HG03521 (cell line): Measurements from ENCODE around the gene PKN2.
"Not testable (repeated sequence)": the region's sequence is repeated elsewhere in the genome, so short reads cannot be mapped to it uniquely, and the experiment has no call there.

ENCODE experiments used
- ATAC-seq: cut with Tn5 transposase; IDR thresholded peaks from one replicate; pipeline ENCODE4 v1.9.1; 2021; ENCODE audit warnings: mild to moderate bottlenecking, moderate library complexity; ENCODE audit not compliant: unreplicated experiment

PKN2 gene

DNA sequence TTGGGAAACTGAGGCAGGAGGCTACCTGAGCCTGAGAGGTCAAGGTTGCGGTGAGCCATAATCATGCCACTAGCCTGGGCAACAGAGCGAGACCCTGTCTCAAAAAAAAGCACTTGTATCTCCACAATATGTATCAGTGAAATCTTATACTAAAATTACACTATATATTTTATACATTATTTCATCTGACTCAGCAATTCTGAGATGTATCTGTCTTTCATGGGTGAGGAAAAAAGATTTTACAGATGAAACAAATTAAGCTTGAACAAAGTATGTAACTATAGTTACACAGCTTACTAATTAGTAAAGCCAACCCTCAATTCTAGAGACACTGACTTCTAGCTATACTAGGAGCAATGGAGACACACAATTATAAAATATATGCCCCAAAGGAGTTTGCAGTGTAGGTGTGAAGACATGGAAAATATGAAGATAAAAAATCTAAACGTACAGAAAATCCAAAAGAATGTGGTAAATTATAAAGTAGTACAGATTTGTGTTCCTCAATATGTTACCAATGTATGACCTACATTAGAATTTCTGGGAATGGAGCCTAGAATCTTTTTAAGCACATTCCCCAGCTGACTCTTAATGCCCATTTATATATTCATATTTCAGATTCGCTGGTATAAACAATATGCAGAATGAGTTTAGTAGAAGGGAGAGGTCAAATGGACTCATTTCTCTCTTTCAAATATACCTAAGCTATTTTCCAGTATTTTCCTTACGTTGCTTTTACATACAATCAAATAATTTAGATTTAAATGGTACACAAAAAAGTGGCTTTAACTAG lies 192.7 kb downstream of the PKN2 start:
- no peak for ATAC-seq

DNA sequence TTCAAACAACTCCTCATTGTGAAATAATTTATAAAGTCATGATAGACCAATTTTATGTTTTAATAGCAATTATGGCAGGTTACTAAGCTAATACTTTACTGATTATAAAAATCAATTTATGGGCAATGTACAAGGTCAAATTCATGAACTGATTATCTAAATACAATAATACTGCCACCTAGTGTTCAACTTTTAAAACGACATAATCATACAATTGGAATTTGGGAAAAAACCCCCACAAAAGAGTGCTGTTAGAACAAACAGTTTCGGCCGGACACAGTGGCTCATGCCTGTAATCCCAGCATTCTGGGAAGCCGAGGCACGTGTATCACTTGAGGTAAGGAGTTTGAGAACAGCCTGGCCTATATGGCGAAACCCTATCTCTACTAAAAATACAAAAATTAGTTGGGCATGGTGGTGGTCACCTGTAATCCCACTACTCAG lies 193.3 kb downstream of the PKN2 start:
- ATAC-seq = no peak

DNA sequence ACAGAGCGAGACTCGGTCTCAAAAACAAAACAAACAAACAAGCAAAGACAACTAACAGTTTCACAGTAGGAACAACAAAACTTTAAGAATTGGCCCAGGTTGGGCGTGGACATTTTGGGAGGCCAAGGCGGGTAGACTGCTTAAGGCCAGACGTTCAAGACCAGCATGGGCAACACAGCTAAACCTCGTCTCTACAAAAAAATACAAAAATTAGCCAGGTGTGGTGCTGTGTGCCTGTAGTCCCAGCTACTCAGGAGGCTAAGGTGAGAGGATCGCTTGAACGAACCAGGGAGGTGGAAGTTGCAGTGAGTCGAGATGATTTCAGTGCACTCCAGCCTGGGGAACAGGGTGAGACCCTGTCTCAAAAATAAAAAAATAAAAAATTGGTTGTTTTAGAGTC lies 193.8 kb downstream of the PKN2 start:
- no peak for ATAC-seq

GRCh38 chr1:88878731-88879130 lies 194.7 kb downstream of the PKN2 start:
- no peak for ATAC-seq

DNA sequence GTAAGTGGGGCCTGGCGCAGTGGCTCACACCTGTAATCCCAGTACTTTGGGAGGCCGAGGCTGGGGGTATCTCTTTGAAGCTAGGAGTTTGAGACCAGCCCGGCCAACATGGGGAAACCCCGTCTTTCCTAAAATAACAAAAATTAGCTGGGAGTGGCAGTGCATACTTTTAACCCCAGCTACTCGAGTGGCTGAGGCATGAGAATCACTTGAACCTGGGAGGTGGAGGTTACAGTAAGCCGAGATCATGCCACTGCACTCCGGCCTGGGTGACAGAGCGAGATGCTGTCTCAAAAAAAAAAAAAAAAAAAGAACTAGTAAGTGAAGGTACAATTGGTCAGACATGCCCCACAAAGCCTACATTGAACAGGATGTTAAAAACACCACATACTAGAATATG lies 196.6 kb downstream of the PKN2 start:
- ATAC-seq = not testable (repeated sequence)

GRCh38 chr1:88883156-88883555 lies 199.1 kb downstream of the PKN2 start:
- ATAC-seq = no peak
